ENCODE measurements around the gene PTPRN.
A peak's percentile ranks its signal among the peaks of the same experiment; 100 is the strongest.

The PTPRN gene

GRCh38 chr2:219308142-219309101 is 779 bp downstream of the PTPRN start:
- H3K4me3 ChIP-seq (ENCODE audit: low read length), result peak overlapping the region; percentile 50
- peak; percentile 52 for DNase-seq (ENCODE audit: low read depth)

GRCh38 chr2:219306047-219306446 is 3.2 kb downstream of the PTPRN start:
- DNase-seq (ENCODE audit: low read depth), result no peak
- H3K4me3 ChIP-seq (ENCODE audit: low read length), result no peak overlapping the region
- TF ChIP-seq CTCF (conservative IDR thresholded peaks at IDR 0.05; ENCODE audit: low read length), result no peak

More at GRCh38 chr2:219308142-219309101, 779 bp downstream of the PTPRN start:
- TF ChIP-seq CTCF (conservative IDR thresholded peaks at IDR 0.05; ENCODE audit: low read length), result no peak

GRCh38 chr2:219304223-219304622 is 5.0 kb downstream of the PTPRN start:
- H3K4me3 ChIP-seq (ENCODE audit: low read length), result no peak overlapping the region
- no peak for DNase-seq (ENCODE audit: low read depth)
- TF ChIP-seq CTCF (conservative IDR thresholded peaks at IDR 0.05; ENCODE audit: low read length), result no peak

GRCh38 chr2:219302412-219302968 is 6.7 kb downstream of the PTPRN start:
- no peak for TF ChIP-seq CTCF (conservative IDR thresholded peaks at IDR 0.05; ENCODE audit: low read length)
- DNase-seq (ENCODE audit: low read depth), result no peak
- H3K4me3 ChIP-seq (ENCODE audit: low read length), result no peak overlapping the region

- no peak overlapping the region for H3K4me3 ChIP-seq (ENCODE audit: low read length)
- DNase-seq (ENCODE audit: low read depth), result no peak
- TF ChIP-seq CTCF (conservative IDR thresholded peaks at IDR 0.05; ENCODE audit: low read length), result no peak
Measured at GRCh38 chr2:219300022-219300421, 9.2 kb downstream of the PTPRN start.

GRCh38 chr2:219299372-219299760 is 9.8 kb downstream of the PTPRN start:
- no peak overlapping the region for H3K4me3 ChIP-seq (ENCODE audit: low read length)
- no peak for DNase-seq (ENCODE audit: low read depth)
- no peak for TF ChIP-seq CTCF (conservative IDR thresholded peaks at IDR 0.05; ENCODE audit: low read length)

All from AG10803 (cell line).